Small intestine (tissue), 7 donors: ENCODE results near the gene CFAP65. TPM values are rescaled to one million over a fixed set of nuclear protein-coding genes. Genes with fewer than 3 reads are reported as not detected.
A peak's percentile ranks its signal among the peaks of the same experiment; 100 is the strongest.

Experiments
- DNase-seq, 2 donors: peaks; one replicate each; pipeline versions ENCODE4 v3.0.0 to v3.0.0-alpha.2; 2013
- FAIRE-seq: peaks from 2 replicates; lab custom pipeline; 2012; peaks lifted over from hg19 to GRCh38; lab: Jason Lieb, UNC
- H3K27ac ChIP-seq, 3 donors: one replicate each; pipeline ENCODE4 v1.5.1; 2013; ENCODE audit warnings: low read length in 2 of 3, mild to moderate bottlenecking in 2 of 3, control low read depth in 1 of 3, inconsistent platforms in 1 of 3, low read depth in 1 of 3, moderate library complexity in 1 of 3
- H3K27me3 ChIP-seq, 3 donors: one replicate each; pipeline ENCODE4 v1.6.1; 2013; ENCODE audit warnings: low read length in 3 of 3, inconsistent platforms in 1 of 3; ENCODE audit not compliant: control insufficient read depth in 3 of 3, insufficient read depth in 3 of 3
- H3K36me3 ChIP-seq, 3 donors: one replicate each; pipeline ENCODE4 v1.6.1; 2013; ENCODE audit warnings: low read length in 3 of 3, inconsistent platforms in 1 of 3, low read depth in 1 of 3, mild to moderate bottlenecking in 1 of 3, moderate library complexity in 1 of 3; ENCODE audit not compliant: control insufficient read depth in 3 of 3, insufficient read depth in 2 of 3
- H3K4me1 ChIP-seq, 3 donors: one replicate each; pipeline ENCODE4 v1.6.1; 2013; ENCODE audit warnings: low read length in 2 of 3, inconsistent platforms in 1 of 3, low read depth in 1 of 3, mild to moderate bottlenecking in 1 of 3, moderate library complexity in 1 of 3; ENCODE audit not compliant: control insufficient read depth in 3 of 3, insufficient read depth in 2 of 3
- H3K4me3 ChIP-seq, 3 donors: one replicate each; pipeline ENCODE4 v1.5.1; 2013; ENCODE audit warnings: low read length in 3 of 3, control low read depth in 1 of 3, inconsistent platforms in 1 of 3, low read depth in 1 of 3, mild to moderate bottlenecking in 1 of 3, moderate library complexity in 1 of 3
- H3K9me3 ChIP-seq, 2 donors: one replicate each; pipeline ENCODE4 v1.6.1; 2013; ENCODE audit warnings: low read depth in 1 of 2, low read length in 1 of 2; ENCODE audit not compliant: control insufficient read depth in 2 of 2, insufficient read depth in 1 of 2
- WGBS, 3 donors: extraction: QIAGEN DNeasy Blood & Tissue Kit; methylation state at CpG; one replicate each; pipeline ENCODE4 v1.1.7; 2013; 5-methylcytosine and 5-hydroxymethylcytosine counted together
- polyA plus RNA-seq, 4 donors: library from polyadenylated mRNA; stranded (reverse) in 3 of 4; unstranded in 1 of 4; fragments of 200-250 nt in 3 of 4; fragments of 120-200 nt in 1 of 4; gene quantifications; one replicate each; pipeline versions ENCODE4 v1.2.1 to v1.2.3, GENCODE V29; 2013
- donor health status: healthy with polysubstance abuse.
- donor health status: control.
- donor health status: control.
- donor health status: Bipolar disorder and iron deficiency.
- donor health status: healthy.

Gene CFAP65
- polyA plus RNA-seq, 4 donors: 0.06 to 4.3 (median 1.1) TPM; not detected in 1

DNA sequence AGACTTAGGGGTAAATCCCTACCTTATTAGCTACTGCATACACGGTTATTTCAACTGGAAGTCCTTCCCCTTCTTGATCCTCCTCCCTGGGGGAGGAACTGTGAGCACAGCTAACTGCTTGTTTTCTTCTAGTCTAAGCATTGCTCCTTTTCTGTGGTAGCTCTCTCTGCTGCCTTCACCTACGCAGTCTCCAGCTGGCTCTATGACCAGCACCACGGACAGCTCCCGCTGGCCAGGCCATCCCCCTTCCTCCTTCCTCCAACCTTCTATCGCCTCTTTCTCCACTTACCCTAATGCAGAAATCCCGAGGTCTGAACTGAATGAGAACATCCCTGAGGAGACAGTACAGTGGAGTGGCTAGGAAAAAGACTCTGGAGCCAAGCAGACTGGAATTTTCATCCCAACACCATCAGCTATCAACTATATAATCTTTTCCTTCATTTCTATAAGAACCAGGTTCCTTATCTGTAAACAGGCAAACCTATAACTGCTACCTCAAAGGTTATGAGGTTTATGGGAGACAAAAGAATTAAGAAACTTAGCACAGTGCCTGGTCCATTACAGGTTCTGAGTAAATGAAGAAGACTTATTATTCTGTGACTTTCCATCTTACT is 4.7 kb upstream of the CFAP65 start:
- 4 to 7% (median 6%) methylated on average over 6 of the region's 6 CpGs for WGBS, 3 donors
- Histone ChIP-seq H3K9me3 (no peaks in the 10 kb centered on the region), H3K27ac (no peak overlapping the region), H3K27me3 (peaks cover 0 to 19% (median 0%) of the 10 kb centered on the region in 3 donors), H3K36me3 (peaks cover 0 to 10% (median 0%) of the 10 kb centered on the region in 3 donors), H3K4me1 (peaks cover 0 to 53% (median 0%) of the 10 kb centered on the region in 3 donors), H3K4me3 (no peak overlapping the region)
- DNase-seq: peak in 1 of 2 donors; percentile 78
- FAIRE-seq: no peak

DNA sequence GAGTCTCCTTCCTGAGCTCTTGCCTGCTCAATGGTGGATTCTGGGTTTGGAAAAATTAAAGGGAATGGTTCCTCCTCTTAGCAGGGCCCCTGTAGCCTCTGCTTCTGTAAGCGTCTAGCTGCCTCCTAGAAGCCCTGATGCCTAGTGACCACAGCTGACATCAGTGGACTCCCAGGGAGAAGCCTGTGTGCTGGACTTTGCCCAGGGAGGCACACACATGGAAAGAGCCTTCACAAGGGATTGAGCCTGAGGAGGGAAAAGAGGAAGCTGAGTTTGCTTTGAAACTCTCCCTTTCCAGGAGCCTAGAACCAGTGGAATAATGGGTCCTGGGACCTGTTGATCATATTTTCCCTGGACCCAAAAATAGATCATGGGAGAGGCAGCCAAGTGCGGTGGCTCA is 1.4 kb upstream of the CFAP65 start:
- no peak overlapping the region for H3K4me3 ChIP-seq
- FAIRE-seq: no peak
- peaks cover 0 to 30% (median 0%) of the 10 kb centered on the region in 3 donors for H3K4me1 ChIP-seq
- H3K27ac ChIP-seq: peak overlapping the region in 1 of 3 donors; percentile 50
- no peaks in the 10 kb centered on the region for H3K9me3 ChIP-seq
- H3K27me3 ChIP-seq: peaks cover 0 to 24% (median 0%) of the 10 kb centered on the region in 3 donors
- peak; percentile 80 to 84 for DNase-seq
- WGBS, 3 donors: 36 to 68% (median 50%) methylated on average over 2 of the region's 2 CpGs
- no peaks in the 10 kb centered on the region for H3K36me3 ChIP-seq

DNA sequence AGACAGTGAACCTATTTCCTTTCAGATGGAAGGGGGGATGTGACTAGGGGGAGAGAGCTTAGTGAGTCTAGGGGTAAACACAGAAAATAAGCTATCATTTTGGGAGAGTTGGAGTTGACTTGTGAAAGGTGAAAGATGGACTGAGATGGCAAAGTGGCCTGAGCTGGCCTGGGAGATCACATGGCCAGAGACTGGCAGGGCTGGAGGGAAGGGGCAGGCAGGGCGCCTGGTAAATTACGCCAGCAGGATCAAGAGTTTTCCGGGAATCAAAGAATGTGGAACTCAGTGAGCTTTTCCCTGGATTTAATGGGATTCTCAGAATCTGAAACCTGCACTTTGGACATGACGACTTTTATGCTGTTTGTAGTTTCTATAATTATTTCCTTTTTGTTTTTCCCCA is 841 bp upstream of the CFAP65 start:
- H3K4me1 ChIP-seq: peaks cover 0 to 30% (median 0%) of the 10 kb centered on the region in 3 donors
- 81 to 87% (median 82%) methylated on average over 4 of the region's 4 CpGs for WGBS, 3 donors
- DNase-seq (peak in 1 of 2 donors; percentile 21), FAIRE-seq (no peak)
- no peaks in the 10 kb centered on the region for H3K36me3 ChIP-seq
- H3K27ac ChIP-seq: no peak overlapping the region
- no peaks in the 10 kb centered on the region for H3K9me3 ChIP-seq
- no peak overlapping the region for H3K4me3 ChIP-seq
- H3K27me3 ChIP-seq: peaks cover 0 to 22% (median 0%) of the 10 kb centered on the region in 3 donors

DNA sequence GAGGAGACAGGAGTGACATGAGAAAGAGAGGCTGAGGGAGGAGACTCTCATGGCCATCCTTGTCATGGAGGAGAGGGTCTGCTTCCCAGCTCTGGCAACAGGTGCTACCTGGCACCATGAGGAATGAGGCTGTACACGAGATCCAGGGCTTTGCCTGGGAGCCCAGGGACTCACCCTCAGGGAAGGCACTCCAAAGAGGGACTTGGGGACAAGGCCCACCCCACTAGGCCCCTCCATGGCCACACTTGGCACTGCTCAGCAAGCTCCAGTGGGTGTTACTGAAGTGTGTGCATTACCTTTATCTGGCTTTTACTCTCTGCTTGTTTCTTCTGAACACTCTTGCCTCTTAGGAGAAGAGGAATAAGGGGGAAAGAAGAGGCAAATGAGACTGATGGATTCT is 2.7 kb downstream of the CFAP65 start:
- Histone ChIP-seq H3K27ac (no peak overlapping the region), H3K4me3 (no peak overlapping the region), H3K27me3 (peaks cover 0 to 20% (median 0%) of the 10 kb centered on the region in 3 donors), H3K9me3 (no peaks in the 10 kb centered on the region), H3K4me1 (peaks cover 0 to 30% (median 0%) of the 10 kb centered on the region in 3 donors), H3K36me3 (no peaks in the 10 kb centered on the region)
- FAIRE-seq: no peak
- no peak for DNase-seq
- 11 to 25% (median 23%) methylated on average over 1 of the region's 1 CpG for WGBS, 3 donors

DNA sequence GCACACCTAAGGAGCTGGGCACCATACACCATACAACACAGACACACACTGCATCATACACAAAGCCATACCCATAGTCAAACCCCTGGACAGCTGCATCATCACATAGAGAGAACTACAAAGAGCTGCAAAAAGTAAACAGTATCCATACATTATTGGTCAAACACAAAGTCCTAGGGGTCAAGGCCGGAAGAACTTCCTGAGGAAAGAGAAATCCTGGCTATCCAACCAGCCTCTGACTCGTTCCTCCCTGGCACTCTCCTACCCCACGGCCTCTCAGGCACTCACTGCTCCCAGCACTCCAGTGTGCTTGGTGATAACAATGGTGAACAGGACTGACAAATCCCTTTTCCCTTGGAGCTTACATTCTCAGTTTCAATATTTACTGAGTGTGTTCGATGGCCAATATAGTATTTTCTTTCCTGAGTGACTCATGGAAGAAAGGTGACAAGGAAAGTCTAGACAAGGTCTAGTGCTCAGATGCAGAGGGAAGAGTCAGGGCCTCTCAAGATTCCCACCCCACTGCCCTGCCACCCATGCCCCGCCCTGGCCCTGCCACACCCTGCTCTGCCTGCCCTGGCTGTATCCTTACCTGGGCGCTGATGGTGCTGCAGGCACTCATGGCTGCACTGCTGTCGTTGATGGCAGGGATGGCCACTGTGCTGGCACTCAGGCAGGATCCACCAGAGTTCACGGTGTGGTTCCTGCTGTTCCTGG is 3.4 kb downstream of the CFAP65 start:
- Histone ChIP-seq H3K36me3 (no peaks in the 10 kb centered on the region), H3K27ac (no peak overlapping the region), H3K27me3 (peaks cover 0 to 19% (median 0%) of the 10 kb centered on the region in 3 donors), H3K4me1 (peaks cover 0 to 25% (median 0%) of the 10 kb centered on the region in 3 donors), H3K9me3 (no peaks in the 10 kb centered on the region), H3K4me3 (no peak overlapping the region)
- FAIRE-seq: no peak
- 17 to 39% (median 25%) methylated on average over 8 of the region's 8 CpGs for WGBS, 3 donors
- DNase-seq: peak; percentile 25 to 41

DNA sequence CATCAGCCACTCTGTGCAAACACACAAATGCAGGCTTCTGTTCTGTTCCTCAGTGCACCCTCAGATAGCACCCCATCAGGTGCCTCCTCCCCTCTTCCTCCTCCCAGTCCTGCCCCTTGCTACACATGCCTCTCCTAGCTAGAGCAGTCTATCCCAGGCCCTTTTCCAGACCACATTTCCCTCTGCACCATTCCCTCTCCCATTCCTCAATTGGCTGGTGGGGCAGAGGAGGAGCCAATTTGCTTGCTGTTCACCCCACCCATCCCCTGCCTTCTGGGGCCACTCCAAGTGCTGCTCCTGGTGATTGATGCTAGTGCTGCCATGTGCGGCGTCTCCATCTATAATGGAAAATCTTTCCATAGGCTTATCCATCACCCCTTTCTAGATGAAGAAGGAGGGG is 5.4 kb downstream of the CFAP65 start:
- no peaks in the 10 kb centered on the region for H3K9me3 ChIP-seq
- H3K27ac ChIP-seq: no peak overlapping the region
- H3K27me3 ChIP-seq: peaks cover 0 to 12% (median 0%) of the 10 kb centered on the region in 3 donors
- no peak for FAIRE-seq
- H3K36me3 ChIP-seq: no peaks in the 10 kb centered on the region
- H3K4me1 ChIP-seq: peaks cover 0 to 8% (median 0%) of the 10 kb centered on the region in 3 donors
- H3K4me3 ChIP-seq: no peak overlapping the region
- WGBS, 3 donors: 79 to 91% (median 90%) methylated on average over 2 of the region's 2 CpGs
- no peak for DNase-seq

DNA sequence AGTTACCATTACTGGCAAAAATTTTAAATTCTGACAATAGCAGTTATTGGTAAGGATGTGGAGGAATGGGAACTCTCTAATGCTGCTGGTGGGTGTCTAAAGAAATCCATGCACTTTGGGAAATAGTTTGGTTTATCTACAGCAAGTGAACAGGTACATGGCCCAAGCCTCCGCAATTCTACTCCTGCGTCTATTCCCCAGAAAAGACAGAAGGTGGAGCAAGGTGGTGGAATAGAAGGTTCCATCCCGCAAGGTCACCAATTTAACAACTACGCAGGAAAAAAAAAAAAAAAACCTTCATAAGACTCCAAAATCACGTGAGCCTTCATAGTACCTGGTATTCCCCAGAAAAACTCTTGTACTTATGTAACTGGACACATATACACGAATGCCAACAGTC is 6.5 kb downstream of the CFAP65 start:
- Histone ChIP-seq H3K4me3 (no peak overlapping the region), H3K27me3 (peaks cover 0 to 7% (median 0%) of the 10 kb centered on the region in 3 donors), H3K9me3 (no peaks in the 10 kb centered on the region), H3K4me1 (peaks cover 0 to 7% (median 0%) of the 10 kb centered on the region in 3 donors), H3K27ac (no peak overlapping the region), H3K36me3 (no peaks in the 10 kb centered on the region)
- DNase-seq (peak in 1 of 2 donors; percentile 21), FAIRE-seq (no peak)
- WGBS, 3 donors: 39 to 50% (median 47%) methylated on average over 6 of the region's 6 CpGs

DNA sequence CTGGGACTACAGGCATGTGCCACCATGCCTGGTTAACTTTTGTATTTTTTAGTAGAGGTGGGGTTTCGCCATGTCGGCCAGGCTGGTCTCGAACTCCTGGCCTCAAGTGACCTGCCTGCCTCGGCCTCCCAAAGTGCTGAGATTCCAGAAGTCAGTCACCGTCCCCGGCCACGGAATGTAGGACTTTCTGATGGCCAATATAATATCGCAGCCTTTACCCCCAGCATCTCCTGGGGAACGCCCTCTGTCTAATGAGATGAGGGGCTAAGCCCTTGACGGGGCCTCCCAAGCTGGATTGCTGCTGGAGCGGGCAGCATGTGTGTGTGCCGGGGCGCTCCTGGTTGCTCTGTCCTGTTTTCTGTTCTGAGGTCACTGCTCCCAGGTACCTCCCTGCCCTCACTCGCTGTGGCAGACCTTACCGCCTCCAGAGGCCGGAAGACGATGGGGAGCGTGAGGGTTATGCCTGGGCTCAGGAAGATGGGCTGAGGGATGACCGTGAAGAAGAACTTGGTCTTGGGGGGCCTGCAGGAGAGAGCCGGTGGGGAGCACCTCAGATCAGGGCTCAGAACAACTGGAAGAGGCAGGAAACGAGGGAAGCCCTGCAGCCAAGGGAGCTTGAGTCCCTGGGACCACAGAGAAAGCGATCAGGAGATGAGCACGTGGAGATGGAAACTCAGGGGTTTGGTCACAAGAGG is 9.1 kb downstream of the CFAP65 start:
- Histone ChIP-seq H3K36me3 (peaks cover 0 to 6% (median 0%) of the 10 kb centered on the region in 3 donors), H3K4me3 (no peak overlapping the region), H3K27ac (no peak overlapping the region), H3K27me3 (peaks cover 0 to 3% (median 0%) of the 10 kb centered on the region in 3 donors), H3K9me3 (no peaks in the 10 kb centered on the region), H3K4me1 (peaks cover 0 to 2% (median 0%) of the 10 kb centered on the region in 3 donors)
- 85 to 91% (median 88%) methylated on average over 23 of the region's 23 CpGs for WGBS, 3 donors
- FAIRE-seq (no peak), DNase-seq (no peak)
